ENCODE results near the gene RAPSN.

The RAPSN gene

GRCh38 chr11:47449541-47449940 lies 605 bp upstream of the RAPSN start:
- no peak overlapping the region for H2AFZ ChIP-seq (ENCODE audit: insufficient read depth, low read length, poor library complexity)
- no peaks in the 10 kb centered on the region for H3K79me1 ChIP-seq (ENCODE audit: low read length)
- H2BK5ac ChIP-seq (ENCODE audit: low read depth, low read length, poor library complexity), result no peak overlapping the region
- no peak overlapping the region for H3K4me2 ChIP-seq (ENCODE audit: low read length)
- no peak overlapping the region for H2BK120ac ChIP-seq (ENCODE audit: insufficient read depth, low read length, poor library complexity)
- no peak overlapping the region for H3K27ac ChIP-seq (ENCODE audit: low read depth, low read length)
- no peak overlapping the region for H3K23ac ChIP-seq (ENCODE audit: low read length)
- H2AK5ac ChIP-seq (ENCODE audit: low read length), result no peak overlapping the region
- H3K14ac ChIP-seq (ENCODE audit: low read length), result no peak overlapping the region
- H3K4ac ChIP-seq (ENCODE audit: low read depth, low read length), result no peak overlapping the region
- no peak for DNase-seq
- peaks cover 0 to 2% of the 10 kb centered on the region in 2 experiments for H3K36me3 ChIP-seq (ENCODE audit: control insufficient read depth in 1 of 2, insufficient read depth in 2 of 2, low read length in 2 of 2)
- no peaks in the 10 kb centered on the region for H3K27me3 ChIP-seq (ENCODE audit: insufficient read depth, low read length)
- H4K12ac ChIP-seq (ENCODE audit: low read depth, low read length), result no peak overlapping the region
- no peaks in the 10 kb centered on the region for H3K79me2 ChIP-seq (ENCODE audit: control insufficient read depth, insufficient read depth, low read length, poor library complexity)
- WGBS (ENCODE audit: extremely low coverage, insufficient coverage, insufficient read length), result no CpG with 5 or more reads among the region's 8 CpGs
- no peaks in the 10 kb centered on the region for H3K9me3 ChIP-seq (ENCODE audit: insufficient read depth, low read depth, low read length)
- no peak overlapping the region for H4K91ac ChIP-seq (ENCODE audit: low read depth, low read length)
- no peak overlapping the region for H3K4me3 ChIP-seq (ENCODE audit: low read depth, low read length)
- no peak overlapping the region for H4K8ac ChIP-seq (ENCODE audit: low read depth, low read length)
- no peak overlapping the region for H3K18ac ChIP-seq (ENCODE audit: low read length)
- H3K4me1 ChIP-seq (ENCODE audit: control insufficient read depth in 1 of 2, insufficient read depth in 2 of 2, low read length in 2 of 2), result no peaks in the 10 kb centered on the region
- H2BK12ac ChIP-seq (ENCODE audit: low read length), result no peak overlapping the region
- H3K9ac ChIP-seq (ENCODE audit: low read length), result no peak overlapping the region

GRCh38 chr11:47447906-47448305 lies 1.0 kb downstream of the RAPSN start:
- Histone ChIP-seq H3K4me3 (ENCODE audit: low read depth, low read length) (no peak overlapping the region), H3K9me3 (ENCODE audit: insufficient read depth, low read depth, low read length) (no peaks in the 10 kb centered on the region), H3K18ac (ENCODE audit: low read length) (no peak overlapping the region), H2AFZ (ENCODE audit: insufficient read depth, low read length, poor library complexity) (no peak overlapping the region), H4K12ac (ENCODE audit: low read depth, low read length) (no peak overlapping the region), H3K4me1 (ENCODE audit: control insufficient read depth in 1 of 2, insufficient read depth in 2 of 2, low read length in 2 of 2) (no peaks in the 10 kb centered on the region), H3K4me2 (ENCODE audit: low read length) (no peak overlapping the region), H3K79me2 (ENCODE audit: control insufficient read depth, insufficient read depth, low read length, poor library complexity) (no peaks in the 10 kb centered on the region), H3K23ac (ENCODE audit: low read length) (no peak overlapping the region), H2BK5ac (ENCODE audit: low read depth, low read length, poor library complexity) (no peak overlapping the region), H3K14ac (ENCODE audit: low read length) (no peak overlapping the region), H3K9ac (ENCODE audit: low read length) (no peak overlapping the region), H3K4ac (ENCODE audit: low read depth, low read length) (no peak overlapping the region), H4K91ac (ENCODE audit: low read depth, low read length) (no peak overlapping the region), H2AK5ac (ENCODE audit: low read length) (no peak overlapping the region), H4K8ac (ENCODE audit: low read depth, low read length) (no peak overlapping the region), H2BK120ac (ENCODE audit: insufficient read depth, low read length, poor library complexity) (no peak overlapping the region), H3K79me1 (ENCODE audit: low read length) (no peaks in the 10 kb centered on the region), H2BK12ac (ENCODE audit: low read length) (no peak overlapping the region), H3K36me3 (ENCODE audit: control insufficient read depth in 1 of 2, insufficient read depth in 2 of 2, low read length in 2 of 2) (no peaks in the 10 kb centered on the region), H3K27ac (ENCODE audit: low read depth, low read length) (no peak overlapping the region), H3K27me3 (ENCODE audit: insufficient read depth, low read length) (no peaks in the 10 kb centered on the region)
- no CpG with 5 or more reads among the region's 12 CpGs for WGBS (ENCODE audit: extremely low coverage, insufficient coverage, insufficient read length)
- DNase-seq, result no peak

- Histone ChIP-seq H3K14ac (ENCODE audit: low read length) (no peak overlapping the region), H3K79me1 (ENCODE audit: low read length) (no peaks in the 10 kb centered on the region), H3K36me3 (ENCODE audit: control insufficient read depth in 1 of 2, insufficient read depth in 2 of 2, low read length in 2 of 2) (no peaks in the 10 kb centered on the region), H3K23ac (ENCODE audit: low read length) (no peak overlapping the region), H3K9ac (ENCODE audit: low read length) (no peak overlapping the region), H2BK120ac (ENCODE audit: insufficient read depth, low read length, poor library complexity) (no peak overlapping the region), H2AK5ac (ENCODE audit: low read length) (no peak overlapping the region), H2BK5ac (ENCODE audit: low read depth, low read length, poor library complexity) (no peak overlapping the region), H2AFZ (ENCODE audit: insufficient read depth, low read length, poor library complexity) (no peak overlapping the region), H3K9me3 (ENCODE audit: insufficient read depth, low read depth, low read length) (no peaks in the 10 kb centered on the region), H2BK12ac (ENCODE audit: low read length) (no peak overlapping the region), H3K4me1 (ENCODE audit: control insufficient read depth in 1 of 2, insufficient read depth in 2 of 2, low read length in 2 of 2) (no peaks in the 10 kb centered on the region), H4K12ac (ENCODE audit: low read depth, low read length) (no peak overlapping the region), H3K27me3 (ENCODE audit: insufficient read depth, low read length) (no peaks in the 10 kb centered on the region), H3K4me2 (ENCODE audit: low read length) (no peak overlapping the region), H4K8ac (ENCODE audit: low read depth, low read length) (no peak overlapping the region), H3K4ac (ENCODE audit: low read depth, low read length) (no peak overlapping the region), H3K27ac (ENCODE audit: low read depth, low read length) (no peak overlapping the region), H3K79me2 (ENCODE audit: control insufficient read depth, insufficient read depth, low read length, poor library complexity) (no peaks in the 10 kb centered on the region), H4K91ac (ENCODE audit: low read depth, low read length) (no peak overlapping the region), H3K4me3 (ENCODE audit: low read depth, low read length) (no peak overlapping the region), H3K18ac (ENCODE audit: low read length) (no peak overlapping the region)
- no CpG with 5 or more reads among the region's 9 CpGs for WGBS (ENCODE audit: extremely low coverage, insufficient coverage, insufficient read length)
- DNase-seq, result no peak
Observed at GRCh38 chr11:47446833-47447232, 2.1 kb downstream of the RAPSN start.

- WGBS (ENCODE audit: extremely low coverage, insufficient coverage, insufficient read length), result no CpG with 5 or more reads among the region's 4 CpGs
- Histone ChIP-seq H3K36me3 (ENCODE audit: control insufficient read depth in 1 of 2, insufficient read depth in 2 of 2, low read length in 2 of 2) (no peaks in the 10 kb centered on the region), H3K79me1 (ENCODE audit: low read length) (no peaks in the 10 kb centered on the region), H2BK5ac (ENCODE audit: low read depth, low read length, poor library complexity) (no peak overlapping the region), H2AFZ (ENCODE audit: insufficient read depth, low read length, poor library complexity) (no peak overlapping the region), H3K4me2 (ENCODE audit: low read length) (no peak overlapping the region), H3K14ac (ENCODE audit: low read length) (no peak overlapping the region), H3K79me2 (ENCODE audit: control insufficient read depth, insufficient read depth, low read length, poor library complexity) (no peaks in the 10 kb centered on the region), H4K91ac (ENCODE audit: low read depth, low read length) (no peak overlapping the region), H3K4me1 (ENCODE audit: control insufficient read depth in 1 of 2, insufficient read depth in 2 of 2, low read length in 2 of 2) (no peaks in the 10 kb centered on the region), H2BK120ac (ENCODE audit: insufficient read depth, low read length, poor library complexity) (no peak overlapping the region), H3K27ac (ENCODE audit: low read depth, low read length) (no peak overlapping the region), H3K9me3 (ENCODE audit: insufficient read depth, low read depth, low read length) (no peaks in the 10 kb centered on the region), H4K8ac (ENCODE audit: low read depth, low read length) (no peak overlapping the region), H4K12ac (ENCODE audit: low read depth, low read length) (no peak overlapping the region), H2AK5ac (ENCODE audit: low read length) (no peak overlapping the region), H2BK12ac (ENCODE audit: low read length) (no peak overlapping the region), H3K27me3 (ENCODE audit: insufficient read depth, low read length) (no peaks in the 10 kb centered on the region), H3K23ac (ENCODE audit: low read length) (no peak overlapping the region), H3K4ac (ENCODE audit: low read depth, low read length) (no peak overlapping the region), H3K18ac (ENCODE audit: low read length) (no peak overlapping the region), H3K4me3 (ENCODE audit: low read depth, low read length) (no peak overlapping the region), H3K9ac (ENCODE audit: low read length) (no peak overlapping the region)
- no peak for DNase-seq
Observed at GRCh38 chr11:47445840-47446239, 3.1 kb downstream of the RAPSN start.

Measured in trophoblast cell (in vitro differentiated cells and primary cell).